Activated naive CD8-positive, alpha-beta T cell treated with anti-CD3 and anti-CD28 coated beads, Interleukin-2, amount 50 U/mL, for 24 hours (primary cell): ENCODE data around the gene PARP12.
"Not testable (repeated sequence)": the region's sequence is repeated elsewhere in the genome, so short reads cannot be mapped to it uniquely, and the experiment has no call there.

Source experiments
- ATAC-seq: fragments of 150-1000 bp; cut with Tn5 transposase; one replicate; pipeline ENCODE4 v1.10.0; 2021
- DNase-seq: peaks from one replicate; pipeline ENCODE4 v3.0.0; 2021
- H3K27ac Mint-ChIP-seq: one replicate; pipeline ENCODE4 v1.8.0; 2021; ENCODE audit warnings: mild to moderate bottlenecking, mixed read lengths
- H3K27me3 Mint-ChIP-seq: one replicate; pipeline ENCODE4 v1.8.0; 2021; ENCODE audit warnings: mixed read lengths
- H3K36me3 Mint-ChIP-seq: one replicate; pipeline ENCODE4 v1.8.0; 2021; ENCODE audit warnings: low read depth, mixed read lengths
- H3K4me1 Mint-ChIP-seq: one replicate; pipeline ENCODE4 v1.8.0; 2021; ENCODE audit warnings: mixed read lengths
- H3K4me3 Mint-ChIP-seq: one replicate; pipeline ENCODE4 v1.8.0; 2021; ENCODE audit warnings: mild to moderate bottlenecking, moderate library complexity, mixed read lengths
- H3K9me3 Mint-ChIP-seq: one replicate; pipeline ENCODE4 v1.8.0; 2021; ENCODE audit warnings: mixed read lengths

PARP12 gene

DNA sequence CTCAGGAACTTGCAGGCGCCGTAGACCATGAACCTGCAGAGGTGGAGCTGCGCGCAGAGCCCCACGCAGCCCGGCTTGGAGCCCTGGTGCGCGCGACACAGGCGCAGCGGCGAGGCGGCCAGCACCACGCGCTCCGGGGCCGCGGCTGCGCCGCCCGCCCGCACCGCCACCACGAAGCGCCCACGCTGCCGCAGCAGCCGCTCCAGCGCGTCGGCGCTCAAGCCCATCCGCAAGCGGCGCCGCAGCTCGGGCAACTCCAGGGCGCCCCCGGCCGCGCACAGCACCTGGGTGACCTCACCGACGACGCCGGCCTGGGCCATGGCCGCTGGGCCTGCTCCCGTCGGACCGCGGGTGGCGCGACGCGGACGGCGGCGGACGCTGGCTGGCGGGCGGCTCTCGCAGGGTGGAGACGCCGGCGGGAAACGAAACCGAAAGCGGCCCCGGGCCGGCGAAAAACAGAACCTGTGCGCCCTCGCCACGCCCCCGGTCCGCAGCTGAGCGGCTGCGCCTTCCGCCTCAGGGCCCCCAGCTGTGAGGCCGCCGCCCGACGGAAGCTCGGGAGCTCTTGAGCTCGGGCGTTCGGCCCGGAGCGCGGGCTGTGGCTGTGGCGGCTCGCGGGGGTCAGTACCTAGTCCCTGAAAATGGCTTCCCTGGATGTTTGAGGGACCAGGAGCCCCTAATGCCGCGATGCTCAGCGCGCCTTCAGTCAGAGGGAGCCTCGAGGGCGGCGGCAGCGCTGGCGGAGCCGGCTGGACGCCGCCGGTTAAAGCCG, at the start of gene PARP12:
PARP12 (minus strand) TSS at position 424 of the 772 bp plus-strand sequence; CDS start at position 320, 104 bp downstream.
- Mint-ChIP-seq H3K36me3 (peaks cover 20% of the 10 kb centered on the region), H3K27me3 (no peaks in the 10 kb centered on the region), H3K4me1 (peaks cover 40% of the 10 kb centered on the region), H3K9me3 (peaks cover 20% of the 10 kb centered on the region), H3K4me3 (peak within 1 kb of the TSS; percentile 82), H3K27ac (peak within 1 kb of the TSS; percentile 84)
- ATAC-seq, result peak; percentile 78
- peak; percentile 90 for DNase-seq

GRCh38 chr7:140108777-140109176, 46.0 kb upstream of the PARP12 start:
- not testable (repeated sequence) for ATAC-seq, H3K9me3 Mint-ChIP-seq, H3K27ac Mint-ChIP-seq, H3K4me3 Mint-ChIP-seq, DNase-seq, H3K4me1 Mint-ChIP-seq, H3K27me3 Mint-ChIP-seq
- peaks cover 41% of the 10 kb centered on the region for H3K36me3 Mint-ChIP-seq

GRCh38 chr7:140096459-140096858, 33.7 kb upstream of the PARP12 start:
- no peak for DNase-seq
- H3K4me3 Mint-ChIP-seq, result no peak overlapping the region
- H3K9me3 Mint-ChIP-seq, result no peaks in the 10 kb centered on the region
- peaks cover 47% of the 10 kb centered on the region for H3K36me3 Mint-ChIP-seq
- no peaks in the 10 kb centered on the region for H3K27me3 Mint-ChIP-seq
- no peak for ATAC-seq
- H3K4me1 Mint-ChIP-seq, result no peaks in the 10 kb centered on the region
- peak overlapping the region; percentile 11 for H3K27ac Mint-ChIP-seq

DNA sequence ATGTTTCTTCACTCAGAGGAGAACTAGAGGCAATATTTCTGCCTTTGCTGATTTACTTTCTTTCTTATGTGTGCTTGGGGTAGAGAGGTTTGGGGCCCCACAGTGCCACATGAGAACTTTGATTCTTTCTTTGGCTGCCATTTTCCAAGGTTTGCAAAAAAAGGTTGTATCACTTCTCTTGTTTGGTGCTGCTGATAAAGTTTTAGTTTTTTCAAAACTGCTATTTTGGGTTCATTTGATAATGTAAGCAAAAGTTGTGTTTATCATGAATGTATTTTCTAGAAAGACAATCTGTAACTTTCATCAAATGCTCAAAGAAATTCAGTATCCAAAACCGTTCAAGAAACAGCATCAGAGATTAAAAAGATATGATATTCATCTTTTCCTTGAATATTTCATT, 30.6 kb upstream of the PARP12 start:
- Mint-ChIP-seq H3K4me3 (no peak overlapping the region), H3K9me3 (no peaks in the 10 kb centered on the region), H3K27ac (no peak overlapping the region), H3K27me3 (no peaks in the 10 kb centered on the region), H3K36me3 (peaks cover 40% of the 10 kb centered on the region), H3K4me1 (no peaks in the 10 kb centered on the region)
- DNase-seq (no peak), ATAC-seq (no peak)

DNA sequence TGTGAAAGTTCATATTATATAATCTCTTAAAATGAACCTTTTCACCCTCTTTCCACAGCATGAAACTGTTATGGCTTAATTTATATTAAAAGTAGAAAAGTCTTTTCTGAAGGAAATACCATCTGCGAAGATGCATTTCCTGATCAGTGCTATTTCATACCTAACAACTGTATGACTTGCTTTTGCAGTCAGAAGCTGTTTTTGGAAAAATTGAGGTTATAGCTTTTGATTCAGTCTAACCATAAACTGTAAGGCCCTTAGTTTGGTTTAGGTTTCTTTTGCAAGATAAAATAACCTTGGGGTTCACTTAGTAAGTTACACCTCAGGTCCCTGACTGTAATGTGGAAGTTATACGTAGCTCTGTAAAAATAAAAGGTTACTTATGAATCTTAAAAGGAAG, 22.7 kb upstream of the PARP12 start:
- Mint-ChIP-seq H3K9me3 (no peaks in the 10 kb centered on the region), H3K4me1 (peaks cover 35% of the 10 kb centered on the region), H3K27me3 (no peaks in the 10 kb centered on the region), H3K27ac (peak overlapping the region; percentile 24), H3K4me3 (no peak overlapping the region), H3K36me3 (no peaks in the 10 kb centered on the region)
- ATAC-seq (peak; percentile 47), DNase-seq (no peak)

DNA sequence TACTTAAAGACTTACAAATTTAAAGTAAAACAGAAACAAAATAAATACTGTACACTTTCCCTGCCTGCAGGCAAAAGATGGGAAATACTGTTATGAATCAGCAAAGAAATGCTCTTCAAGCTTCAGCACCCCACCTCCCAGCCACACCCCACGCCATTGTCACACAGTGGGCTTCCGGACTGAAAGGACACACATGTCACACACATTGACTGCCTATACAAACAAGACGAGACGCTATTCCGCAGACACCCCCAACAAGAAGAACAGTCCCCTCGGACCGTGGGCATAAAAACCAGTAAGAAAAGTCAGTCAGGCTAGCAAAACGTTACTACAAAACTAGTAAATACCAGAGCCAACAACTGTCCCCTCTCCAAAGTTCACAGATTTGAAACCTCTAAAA, 22.2 kb upstream of the PARP12 start:
- Mint-ChIP-seq H3K4me3 (peak overlapping the region; percentile 47), H3K36me3 (no peaks in the 10 kb centered on the region), H3K9me3 (no peaks in the 10 kb centered on the region), H3K27ac (peak overlapping the region; percentile 24), H3K4me1 (peaks cover 35% of the 10 kb centered on the region), H3K27me3 (no peaks in the 10 kb centered on the region)
- ATAC-seq (peak; percentile 71), DNase-seq (peak; percentile 36)

DNA sequence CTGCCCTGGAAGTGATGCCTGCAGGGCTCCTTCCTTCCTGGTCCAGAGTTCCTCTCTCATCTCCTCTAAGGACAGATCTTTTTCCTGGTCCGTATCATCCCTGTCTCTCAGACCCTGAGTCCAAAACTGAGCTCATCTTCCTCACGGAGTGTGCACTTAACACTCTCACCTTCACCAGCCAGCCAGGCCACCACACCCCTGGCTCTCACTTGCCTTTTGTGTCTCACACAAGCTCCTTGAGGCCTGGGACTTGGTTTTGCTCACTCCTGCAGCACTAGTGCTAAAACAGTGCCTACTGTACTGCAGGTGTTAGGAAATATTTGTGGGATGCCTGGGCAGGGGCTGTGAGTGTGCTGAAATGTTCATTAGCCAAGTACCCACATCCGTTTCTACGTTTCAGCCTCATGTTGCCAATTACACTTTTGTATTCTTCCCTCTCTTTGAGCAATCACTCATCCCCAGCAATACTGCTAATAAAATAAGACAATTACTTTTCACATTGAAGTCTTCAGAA, 21.4 kb upstream of the PARP12 start:
- DNase-seq (no peak), ATAC-seq (no peak)
- no peak overlapping the region for H3K4me3 Mint-ChIP-seq
- H3K4me1 Mint-ChIP-seq, result peaks cover 35% of the 10 kb centered on the region
- no peaks in the 10 kb centered on the region for H3K9me3 Mint-ChIP-seq
- H3K27me3 Mint-ChIP-seq, result no peaks in the 10 kb centered on the region
- no peaks in the 10 kb centered on the region for H3K36me3 Mint-ChIP-seq
- no peak overlapping the region for H3K27ac Mint-ChIP-seq

GRCh38 chr7:140082770-140083169, 20.0 kb upstream of the PARP12 start:
- Mint-ChIP-seq H3K4me3 (no peak overlapping the region), H3K9me3 (no peaks in the 10 kb centered on the region), H3K27me3 (no peaks in the 10 kb centered on the region), H3K36me3 (no peaks in the 10 kb centered on the region), H3K4me1 (peaks cover 41% of the 10 kb centered on the region), H3K27ac (no peak overlapping the region)
- ATAC-seq (no peak), DNase-seq (no peak)

GRCh38 chr7:140081774-140082425, 19.1 kb upstream of the PARP12 start:
- Mint-ChIP-seq H3K4me3 (no peak overlapping the region), H3K9me3 (no peaks in the 10 kb centered on the region), H3K36me3 (no peaks in the 10 kb centered on the region), H3K27me3 (no peaks in the 10 kb centered on the region), H3K27ac (no peak overlapping the region), H3K4me1 (peaks cover 40% of the 10 kb centered on the region)
- no peak for ATAC-seq
- DNase-seq, result no peak

DNA sequence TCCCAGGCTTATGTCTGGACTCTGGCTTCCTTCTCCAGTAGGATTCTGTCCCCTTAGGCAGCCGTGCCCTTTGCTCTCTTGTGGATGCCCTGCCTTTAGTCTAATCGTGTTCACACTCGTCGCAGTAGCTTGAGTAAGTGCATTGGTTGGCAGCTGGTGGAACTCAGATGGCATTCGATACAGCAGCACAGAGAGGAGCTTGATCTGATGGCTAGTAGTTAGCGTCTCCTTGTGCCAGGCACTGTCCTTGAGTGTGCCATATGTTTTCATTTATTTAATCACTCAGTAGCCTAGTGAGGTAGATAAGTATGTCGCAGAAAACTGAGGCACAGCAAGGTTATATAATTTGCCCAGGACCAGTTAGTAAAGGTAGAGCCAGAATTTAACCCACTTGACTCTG, 18.2 kb upstream of the PARP12 start:
- H3K27ac Mint-ChIP-seq, result no peak overlapping the region
- no peak for ATAC-seq
- H3K4me1 Mint-ChIP-seq, result peaks cover 38% of the 10 kb centered on the region
- H3K4me3 Mint-ChIP-seq, result no peak overlapping the region
- H3K9me3 Mint-ChIP-seq, result no peaks in the 10 kb centered on the region
- no peaks in the 10 kb centered on the region for H3K27me3 Mint-ChIP-seq
- no peak for DNase-seq
- H3K36me3 Mint-ChIP-seq, result no peaks in the 10 kb centered on the region

DNA sequence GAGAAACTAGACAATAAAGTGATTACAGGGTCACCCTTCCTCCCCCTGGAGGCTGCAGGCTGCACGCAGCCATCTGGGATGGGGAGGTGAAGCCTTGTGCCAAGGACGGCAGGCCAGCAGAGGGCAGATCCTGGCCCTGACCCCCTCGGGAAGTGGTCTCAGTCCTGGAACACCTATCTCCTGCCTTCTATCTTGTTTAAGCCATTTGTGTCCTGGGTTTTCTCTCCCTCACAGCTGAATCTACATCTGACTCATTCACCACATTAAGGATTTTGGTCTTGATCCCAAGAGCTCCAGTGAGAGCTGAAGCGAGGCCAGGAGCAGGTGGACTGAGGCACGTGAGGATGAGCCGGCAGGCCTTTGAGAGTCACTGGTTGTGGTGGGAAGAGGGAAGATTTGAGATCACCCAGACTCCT, 16.4 kb upstream of the PARP12 start:
- Mint-ChIP-seq H3K27me3 (no peaks in the 10 kb centered on the region), H3K9me3 (no peaks in the 10 kb centered on the region), H3K27ac (no peak overlapping the region), H3K36me3 (no peaks in the 10 kb centered on the region), H3K4me1 (peaks cover 21% of the 10 kb centered on the region), H3K4me3 (no peak overlapping the region)
- no peak for DNase-seq
- no peak for ATAC-seq

- no peak for DNase-seq
- ATAC-seq, result no peak
- H3K27me3 Mint-ChIP-seq, result no peaks in the 10 kb centered on the region
- no peak overlapping the region for H3K27ac Mint-ChIP-seq
- peaks cover 14% of the 10 kb centered on the region for H3K4me1 Mint-ChIP-seq
- H3K4me3 Mint-ChIP-seq, result no peak overlapping the region
- no peaks in the 10 kb centered on the region for H3K36me3 Mint-ChIP-seq
- no peaks in the 10 kb centered on the region for H3K9me3 Mint-ChIP-seq
Observed at GRCh38 chr7:140078392-140078791, 15.6 kb upstream of the PARP12 start.

GRCh38 chr7:140074780-140075179, 12.0 kb upstream of the PARP12 start:
- no peak for ATAC-seq
- Mint-ChIP-seq H3K4me1 (peaks cover 7% of the 10 kb centered on the region), H3K4me3 (no peak overlapping the region), H3K9me3 (peaks cover 5% of the 10 kb centered on the region), H3K27me3 (no peaks in the 10 kb centered on the region), H3K36me3 (no peaks in the 10 kb centered on the region), H3K27ac (no peak overlapping the region)
- no peak for DNase-seq

DNA sequence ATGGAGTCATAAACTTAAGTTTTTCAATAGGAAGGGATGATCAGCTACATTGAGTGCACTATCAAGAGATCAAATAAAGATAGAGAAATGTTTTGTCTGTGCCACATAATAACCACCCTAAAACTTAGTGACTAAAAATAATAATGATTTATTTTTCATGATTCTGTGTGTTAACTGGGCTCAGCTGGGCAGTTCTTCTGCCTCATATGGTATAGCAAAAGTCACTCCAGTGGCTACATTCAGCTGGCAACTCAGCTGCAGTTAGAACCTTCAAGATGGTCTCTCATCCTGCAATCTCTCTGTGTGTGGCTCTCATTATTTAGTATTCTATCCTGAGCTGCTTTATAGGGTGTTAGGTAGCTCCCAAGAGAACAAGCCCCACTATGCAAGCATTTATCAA, 7.8 kb upstream of the PARP12 start:
- H3K36me3 Mint-ChIP-seq, result peaks cover 14% of the 10 kb centered on the region
- ATAC-seq, result no peak
- no peak overlapping the region for H3K4me3 Mint-ChIP-seq
- H3K9me3 Mint-ChIP-seq, result peaks cover 30% of the 10 kb centered on the region
- H3K27ac Mint-ChIP-seq, result no peak overlapping the region
- H3K4me1 Mint-ChIP-seq, result peaks cover 7% of the 10 kb centered on the region
- no peaks in the 10 kb centered on the region for H3K27me3 Mint-ChIP-seq
- no peak for DNase-seq

GRCh38 chr7:140069298-140069949, 6.7 kb upstream of the PARP12 start:
- Mint-ChIP-seq H3K4me3 (no peak overlapping the region), H3K9me3 (peaks cover 31% of the 10 kb centered on the region), H3K36me3 (peaks cover 14% of the 10 kb centered on the region), H3K27me3 (no peaks in the 10 kb centered on the region), H3K27ac (no peak overlapping the region), H3K4me1 (peaks cover 7% of the 10 kb centered on the region)
- ATAC-seq (peak; percentile 63), DNase-seq (no peak)
